ENCODE data around the gene WWC2.

Gene WWC2

DNA sequence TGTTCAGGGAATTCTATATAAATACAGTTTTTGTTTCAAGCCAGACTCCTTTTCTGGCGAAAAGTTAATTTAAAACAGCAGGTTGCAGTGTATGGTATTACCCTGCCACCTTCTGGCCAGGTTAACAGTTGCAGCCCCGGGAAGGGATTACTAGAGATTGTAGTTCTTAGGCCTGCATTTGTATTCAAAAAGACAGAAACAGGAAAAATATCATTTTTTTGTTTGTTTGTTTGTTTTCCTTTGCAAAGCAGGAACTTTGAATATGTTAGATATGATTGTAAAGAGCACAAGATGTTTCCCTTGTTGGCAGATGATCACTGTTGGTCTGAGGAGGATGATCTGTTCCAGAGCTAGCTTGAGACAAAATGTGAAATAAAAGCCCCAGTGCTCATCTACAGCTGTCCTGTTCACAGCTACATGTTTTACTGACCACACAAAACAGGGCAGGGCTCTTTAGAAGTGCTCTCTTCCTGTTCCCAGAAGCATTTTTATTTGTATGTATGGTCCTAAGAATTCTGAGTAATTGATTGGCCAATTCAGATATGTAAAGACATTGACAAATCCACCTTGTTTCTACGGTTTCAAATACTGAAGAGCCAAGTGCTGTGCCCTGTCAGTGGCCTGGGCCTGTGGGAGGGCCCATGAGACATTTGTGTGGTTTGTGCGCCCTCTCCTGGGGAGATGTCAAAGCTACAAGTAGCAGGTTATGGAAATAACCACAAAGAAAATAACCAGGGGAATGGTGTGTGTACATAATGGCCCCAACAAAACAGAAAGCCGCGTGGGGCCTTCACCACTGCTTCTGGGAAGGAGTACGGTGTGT, 163.1 kb downstream of the WWC2 start:
- peak; percentile 86 for DNase-seq

DNA sequence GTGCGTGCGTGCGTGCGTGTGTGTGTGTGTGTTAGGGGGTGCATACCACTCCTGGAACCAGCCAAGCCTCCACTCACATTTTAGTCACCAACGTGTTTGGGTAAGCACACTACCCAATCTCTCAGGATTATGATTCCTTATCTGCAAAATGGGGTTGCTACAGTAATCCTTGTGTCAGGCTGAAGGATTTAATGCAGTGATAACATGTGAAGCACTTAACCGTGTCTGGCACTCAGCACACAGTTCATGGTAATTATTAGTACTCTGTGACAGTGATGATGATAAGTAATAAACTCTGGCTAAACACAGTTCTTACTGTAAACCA, 163.7 kb downstream of the WWC2 start:
- no peak for DNase-seq

DNA sequence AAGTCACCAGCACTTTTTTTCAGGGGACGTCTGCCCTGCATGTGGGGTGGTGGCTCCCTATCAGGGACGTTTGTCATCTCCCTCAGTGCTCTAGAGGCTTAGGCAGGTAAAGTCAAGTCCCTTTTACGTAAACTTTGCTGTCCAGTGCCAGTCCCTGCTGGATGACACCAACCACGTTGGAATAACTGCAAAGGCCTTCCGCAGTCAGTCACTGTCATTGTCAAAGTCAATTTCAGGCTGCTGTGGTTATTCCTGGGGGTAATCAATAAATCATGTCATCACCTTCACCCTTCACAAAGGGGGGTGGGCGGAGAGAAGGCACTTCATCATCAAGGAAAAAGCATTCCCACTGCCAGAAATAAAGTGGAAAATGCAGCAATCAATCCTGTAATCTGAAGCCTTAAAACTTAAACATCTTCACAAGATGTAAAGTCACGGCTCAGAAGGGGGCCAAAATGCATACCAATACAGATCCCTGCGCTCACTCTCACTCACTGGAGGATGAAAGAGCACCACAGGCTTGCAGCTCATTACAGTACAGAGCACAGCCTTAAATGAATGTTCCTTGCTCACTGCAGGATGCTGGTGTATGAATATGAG, 164.8 kb downstream of the WWC2 start:
- no peak for DNase-seq

DNA sequence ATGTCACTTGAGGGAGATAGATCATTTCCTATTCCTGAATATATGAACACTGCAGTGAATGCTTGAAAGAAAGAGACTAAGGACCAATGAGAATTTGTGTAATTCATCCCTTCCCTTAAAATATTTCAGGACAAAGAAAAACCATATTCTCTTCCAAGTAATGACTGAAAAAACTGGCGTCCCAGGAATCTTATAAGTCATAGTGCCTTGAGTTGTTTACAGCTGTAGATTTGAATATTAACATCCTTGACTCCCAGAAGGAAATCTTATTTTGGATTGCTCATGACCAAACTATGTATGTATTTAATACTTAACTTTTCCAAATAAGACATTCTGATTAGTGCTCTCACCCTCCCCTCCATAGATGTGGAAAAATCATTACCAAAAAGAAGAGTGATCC, 165.6 kb downstream of the WWC2 start:
- no peak for DNase-seq

DNA sequence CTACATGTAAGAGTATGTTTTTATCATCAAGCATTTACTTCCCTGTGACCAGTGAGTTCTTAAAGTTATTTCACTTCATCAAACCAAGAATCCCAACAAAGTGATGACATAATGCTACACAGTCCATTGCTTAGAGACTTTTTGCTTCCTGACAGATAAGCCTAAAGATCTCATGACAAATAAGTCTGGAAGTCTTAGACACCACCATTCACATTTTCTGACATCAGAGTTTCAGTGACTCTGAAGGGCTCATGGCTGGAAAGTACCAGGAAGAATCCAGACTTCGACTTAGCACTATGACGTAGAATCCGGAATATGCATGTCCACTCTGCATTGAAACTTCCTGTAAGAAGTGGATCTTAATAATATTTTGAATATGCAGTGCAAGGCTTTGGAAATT, 167.3 kb downstream of the WWC2 start:
- DNase-seq = no peak

DNA sequence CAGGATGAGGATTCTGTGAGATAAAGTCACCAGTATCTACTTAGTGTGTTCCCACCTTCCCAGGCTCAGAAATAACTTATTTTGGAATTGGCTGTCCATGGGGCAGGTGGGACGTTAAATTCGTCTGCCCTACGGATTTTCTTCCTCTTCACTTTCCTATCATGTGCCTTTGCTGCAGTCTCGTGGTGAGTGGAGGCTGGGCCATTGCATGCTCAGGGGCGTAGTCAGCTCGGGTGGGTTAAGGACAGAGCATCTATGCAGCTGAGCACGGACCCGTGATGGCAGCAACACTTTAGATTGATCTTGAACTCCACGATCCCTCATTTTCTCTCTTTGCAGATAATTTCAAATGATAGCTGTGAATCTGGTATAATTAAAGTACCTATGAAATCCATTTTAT, 169.5 kb downstream of the WWC2 start:
- DNase-seq = no peak

DNA sequence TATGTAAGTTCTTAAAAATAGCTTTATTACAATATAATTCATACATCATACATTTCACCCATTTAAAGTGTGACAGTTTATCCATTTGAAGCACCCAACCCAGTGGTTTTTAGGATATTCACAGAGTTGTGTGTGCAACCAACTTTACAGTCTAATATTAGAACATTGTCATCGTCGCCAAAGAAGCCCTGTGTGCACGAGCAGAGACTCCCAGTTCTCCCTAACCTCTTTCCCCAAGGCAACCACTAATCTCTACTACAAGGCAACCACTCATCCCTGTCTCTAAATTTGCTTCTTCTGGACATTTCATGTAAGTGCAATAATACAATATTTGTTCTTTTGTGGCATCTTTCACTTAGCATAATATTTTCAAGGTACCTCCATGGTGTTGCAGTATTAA, 173.3 kb downstream of the WWC2 start:
- DNase-seq = no peak

DNA sequence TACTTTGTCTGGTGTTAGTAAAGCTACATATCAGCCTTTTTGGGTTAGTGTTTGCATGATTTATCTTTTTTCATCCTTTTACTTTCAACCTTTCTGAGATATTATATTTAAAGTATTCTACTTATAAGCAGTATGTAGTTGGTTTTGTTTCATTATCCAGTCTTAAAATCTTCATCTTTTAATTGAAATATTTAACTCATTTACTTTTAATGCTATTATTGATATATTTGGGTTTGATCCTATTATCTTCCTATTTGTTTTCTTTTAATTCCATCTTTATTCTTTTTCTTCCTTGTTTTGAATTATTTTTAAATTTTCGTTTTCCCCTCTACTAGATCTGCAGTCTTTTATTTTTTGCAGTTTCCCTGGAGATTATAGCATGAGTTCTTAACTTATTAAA, 177.0 kb downstream of the WWC2 start:
- DNase-seq = no peak

DNA sequence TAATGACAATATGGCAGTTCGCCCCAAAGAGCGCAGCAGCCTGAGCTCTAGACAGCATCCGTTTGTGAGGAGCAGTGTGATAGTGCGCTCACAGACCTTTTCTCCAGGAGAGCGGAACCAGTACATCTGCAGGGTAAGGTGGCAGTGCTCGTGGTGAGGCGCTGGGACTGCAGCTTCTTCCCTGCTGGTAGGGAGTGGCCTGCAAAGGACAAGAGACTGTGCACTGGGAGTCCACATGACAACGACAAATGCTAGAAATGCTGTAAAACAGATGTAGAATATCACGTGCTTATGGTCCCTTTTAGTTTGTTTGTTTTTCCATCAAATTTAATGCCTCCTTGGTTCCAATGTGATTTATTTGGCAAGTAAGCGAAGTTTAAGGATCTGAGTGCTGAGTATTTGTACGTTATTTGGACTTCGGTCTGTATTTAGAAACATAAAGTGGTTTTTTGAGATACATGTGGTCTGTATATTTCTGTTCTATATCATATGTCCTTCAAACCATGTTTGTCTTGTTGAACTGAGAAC, 185.3 kb downstream of the WWC2 start:
- DNase-seq = no peak

DNA sequence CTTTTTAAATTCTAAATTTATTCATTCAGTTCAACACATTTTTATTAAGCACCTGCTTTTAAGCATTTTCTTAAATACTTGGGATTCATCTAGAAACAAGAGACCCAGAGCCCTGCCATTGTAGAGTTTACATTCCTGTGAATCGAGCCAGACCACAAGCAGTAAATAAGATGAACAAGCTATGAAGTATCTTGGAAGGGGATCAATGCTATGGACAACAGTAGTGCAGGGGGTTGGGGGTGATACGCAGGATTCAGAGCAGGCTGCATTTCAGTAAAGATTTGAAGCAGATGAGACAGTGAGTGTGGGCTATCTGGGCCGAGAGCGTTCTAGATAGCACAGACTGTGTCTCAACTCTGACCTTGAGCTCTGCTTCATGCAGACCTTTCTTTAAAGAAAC, 185.9 kb downstream of the WWC2 start:
- no peak for DNase-seq

DNA sequence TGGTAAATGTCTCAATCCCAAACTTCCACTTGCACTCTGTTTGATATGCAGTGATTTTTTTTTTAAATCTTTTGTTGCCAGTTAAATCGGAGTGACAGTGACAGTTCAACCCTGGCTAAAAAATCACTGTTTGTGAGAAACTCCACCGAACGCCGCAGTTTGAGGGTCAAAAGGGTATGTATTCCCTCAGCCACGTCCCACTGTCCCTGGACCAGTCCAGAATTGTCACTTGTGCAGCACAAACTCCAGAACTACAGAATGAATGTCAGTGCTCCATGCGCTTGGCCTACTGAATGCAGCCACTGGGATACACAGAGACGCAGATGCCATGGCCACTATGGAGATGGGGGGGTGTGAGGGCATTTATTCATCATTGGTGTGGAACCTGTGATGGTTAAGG, 186.8 kb downstream of the WWC2 start:
- no peak for DNase-seq

DNA sequence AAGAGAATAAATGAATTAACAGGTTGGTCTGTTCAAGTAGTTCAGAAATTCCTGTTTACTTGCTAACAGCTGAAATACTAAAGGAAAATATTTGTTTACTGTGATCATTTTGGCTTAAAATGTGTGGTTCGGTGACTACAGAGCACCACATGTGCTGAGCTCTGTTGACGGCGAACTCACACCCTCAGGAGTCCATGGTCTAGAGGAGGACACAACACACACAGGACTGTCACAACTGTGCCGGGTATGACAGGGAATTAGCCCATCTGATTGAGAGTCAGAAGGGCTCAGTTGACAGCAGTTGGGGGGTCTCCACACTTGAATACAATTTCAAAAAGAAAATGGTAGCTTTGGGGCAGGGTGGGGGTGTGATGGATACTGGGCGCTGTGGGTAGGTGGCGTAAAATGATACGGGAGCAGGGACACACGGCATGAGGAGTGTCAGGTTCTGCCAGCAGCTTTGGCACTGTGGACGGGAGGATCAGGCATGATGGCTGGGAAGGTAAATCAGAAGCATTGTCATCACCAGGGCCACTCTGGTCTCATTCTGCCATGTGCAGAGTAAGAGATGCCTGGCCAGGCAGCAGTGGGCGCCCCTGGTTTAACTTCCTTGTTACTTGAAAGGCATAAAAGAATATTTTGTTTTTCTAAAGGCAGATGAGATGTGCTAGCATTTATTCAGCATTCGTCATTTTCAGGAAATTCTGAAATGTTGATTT, 187.7 kb downstream of the WWC2 start:
- DNase-seq = no peak

DNA sequence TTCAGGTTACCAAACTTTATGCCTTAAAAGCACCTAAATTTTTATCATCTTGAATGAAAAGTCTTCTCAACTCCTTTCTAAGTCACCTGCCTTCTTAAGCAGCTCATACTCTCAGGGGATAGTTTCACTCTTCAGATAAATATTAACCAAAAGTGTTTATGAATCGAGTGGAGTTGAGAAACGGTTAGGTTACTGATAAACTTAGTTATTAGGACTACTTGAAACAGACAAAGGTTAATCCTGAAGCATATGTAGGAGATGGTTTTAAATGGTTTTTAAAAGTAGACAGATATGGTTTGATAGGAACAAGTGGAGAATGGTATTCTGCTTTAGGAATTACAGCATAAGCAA, 188.2 kb downstream of the WWC2 start:
- DNase-seq = no peak

DNA sequence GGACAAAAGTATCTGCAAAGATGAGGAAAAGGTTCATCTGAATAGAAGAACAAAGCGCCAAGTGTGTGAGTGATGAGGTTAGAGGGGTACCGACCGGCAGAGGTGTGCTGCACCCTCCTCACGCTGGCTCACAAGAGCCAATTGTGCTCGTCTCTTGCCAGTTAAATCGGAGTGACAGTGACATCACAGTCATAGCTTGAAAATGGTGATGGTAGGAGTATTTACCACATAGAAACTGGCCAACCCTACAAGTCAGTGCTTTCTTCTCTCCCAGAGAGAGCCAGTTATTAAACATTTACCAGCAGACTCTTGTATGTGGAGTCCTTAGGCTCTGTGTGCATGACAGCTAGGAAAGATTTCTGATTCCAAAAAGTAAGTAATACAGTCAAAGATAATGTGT, 188.6 kb downstream of the WWC2 start:
- DNase-seq = no peak

DNA sequence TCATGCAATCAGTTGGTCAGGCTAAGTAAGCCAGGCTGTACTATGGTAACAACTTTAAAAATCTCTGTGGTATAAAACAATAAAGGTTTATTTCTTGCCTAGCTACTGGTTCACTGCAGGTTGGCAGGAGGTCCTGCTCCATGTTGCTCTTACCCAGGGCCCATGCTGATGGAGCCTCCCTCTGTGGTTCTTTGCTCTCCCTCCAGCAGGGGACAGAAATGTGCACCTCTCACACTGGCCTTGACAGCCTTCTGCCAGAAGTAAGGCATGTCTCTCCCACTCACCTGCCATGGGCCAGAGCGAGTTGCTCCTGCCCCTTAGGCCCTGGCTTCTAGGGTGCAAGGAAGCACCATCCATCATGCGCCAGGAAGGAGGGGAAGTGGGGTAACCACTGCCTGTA, 189.9 kb downstream of the WWC2 start:
- no peak for DNase-seq

DNA sequence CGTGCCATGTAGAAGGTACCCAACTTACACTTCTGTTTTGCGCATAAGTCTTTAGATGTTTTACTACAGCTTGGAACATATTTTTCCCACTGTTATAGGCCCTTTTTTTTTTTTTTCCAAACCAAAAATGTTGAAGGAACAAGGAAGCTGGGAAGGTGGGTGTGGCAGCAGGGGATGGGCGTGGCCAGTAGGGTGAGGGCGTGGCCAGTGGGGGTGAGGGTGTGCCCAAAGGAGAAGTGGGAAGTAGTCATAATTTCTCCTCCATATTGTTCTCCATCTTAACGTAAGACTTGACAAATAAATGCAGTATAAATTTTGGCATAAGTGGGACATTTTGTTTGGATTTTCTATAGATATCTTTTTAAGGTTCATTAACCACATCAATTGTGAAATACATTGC, 190.6 kb downstream of the WWC2 start:
- peak; percentile 8 for DNase-seq

DNA sequence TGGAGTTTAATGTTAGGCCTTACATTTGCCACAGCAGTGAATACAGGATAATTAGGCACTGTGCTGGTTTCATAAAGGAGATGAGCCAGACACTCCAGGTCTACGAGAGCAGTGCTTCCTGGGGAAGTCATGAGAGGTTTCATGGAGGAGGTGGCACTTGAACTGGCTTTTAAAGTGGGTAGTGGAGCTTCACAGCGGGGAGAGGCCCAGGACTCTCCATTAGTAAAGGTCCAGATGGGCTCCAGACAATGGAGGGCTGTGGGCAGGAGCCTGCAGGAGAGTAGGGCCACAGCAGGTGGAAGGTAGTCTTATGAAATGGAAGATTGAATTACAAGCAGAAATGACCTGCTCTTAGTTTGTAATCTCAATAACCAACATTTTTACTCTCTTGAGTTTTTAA, 192.0 kb downstream of the WWC2 start:
- DNase-seq = no peak

DNA sequence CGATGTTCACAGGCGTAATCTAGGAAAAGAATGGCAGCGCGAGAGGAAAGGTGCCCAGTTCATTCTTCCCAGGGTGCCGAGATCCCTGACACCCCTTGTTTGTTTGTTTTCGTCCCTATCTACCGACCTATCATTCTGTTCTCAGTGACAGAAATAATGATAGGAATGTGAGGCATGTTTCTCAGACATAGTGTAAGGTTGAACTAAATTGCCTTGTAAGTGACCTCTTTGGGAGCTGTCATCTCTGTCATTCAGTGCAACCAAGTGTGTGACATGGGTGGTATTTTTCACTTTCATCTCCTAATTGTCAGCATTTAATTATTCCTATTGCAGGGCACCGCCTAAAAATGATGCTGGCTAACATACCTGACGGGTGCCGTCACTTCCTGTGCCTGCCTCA, 196.7 kb downstream of the WWC2 start:
- no peak for DNase-seq

DNA sequence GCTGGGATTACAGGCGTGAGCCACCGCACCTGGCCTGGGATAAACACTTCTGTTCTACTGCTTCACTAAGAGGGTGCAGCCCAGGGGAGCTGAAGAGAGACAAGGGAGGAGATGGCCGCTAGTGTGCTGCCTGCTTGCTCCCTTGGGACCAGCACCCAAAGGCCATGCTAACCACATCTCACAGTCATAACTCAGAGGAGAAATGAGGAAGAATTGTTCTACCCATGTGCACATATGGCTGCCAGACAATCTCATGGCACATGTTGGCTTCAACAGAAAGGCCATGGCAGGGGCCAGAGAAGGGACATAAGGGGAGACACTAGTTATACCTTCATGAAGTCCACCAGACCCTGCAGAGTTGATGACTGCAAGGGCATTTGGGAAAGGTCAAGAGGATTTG, 198.6 kb downstream of the WWC2 start:
- DNase-seq = no peak

DNA sequence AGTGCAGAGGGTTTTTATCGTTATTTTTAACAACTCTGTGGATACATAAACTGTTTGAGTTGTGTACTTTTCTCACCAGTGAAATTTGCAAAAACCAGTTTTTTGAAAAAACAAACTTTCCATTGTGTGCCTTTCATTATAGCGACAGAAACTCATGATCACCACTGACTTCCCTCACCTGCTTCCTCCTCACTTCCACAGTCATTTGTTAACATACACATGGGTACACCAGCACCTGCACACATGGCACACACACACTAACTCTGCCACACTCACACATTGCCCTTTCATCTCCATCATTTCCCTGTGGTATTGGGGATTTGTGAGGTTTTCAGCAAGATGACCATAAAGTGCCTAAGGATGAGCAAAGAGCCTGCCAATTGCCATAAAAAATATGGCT, 200.4 kb downstream of the WWC2 start:
- DNase-seq = no peak

DNA sequence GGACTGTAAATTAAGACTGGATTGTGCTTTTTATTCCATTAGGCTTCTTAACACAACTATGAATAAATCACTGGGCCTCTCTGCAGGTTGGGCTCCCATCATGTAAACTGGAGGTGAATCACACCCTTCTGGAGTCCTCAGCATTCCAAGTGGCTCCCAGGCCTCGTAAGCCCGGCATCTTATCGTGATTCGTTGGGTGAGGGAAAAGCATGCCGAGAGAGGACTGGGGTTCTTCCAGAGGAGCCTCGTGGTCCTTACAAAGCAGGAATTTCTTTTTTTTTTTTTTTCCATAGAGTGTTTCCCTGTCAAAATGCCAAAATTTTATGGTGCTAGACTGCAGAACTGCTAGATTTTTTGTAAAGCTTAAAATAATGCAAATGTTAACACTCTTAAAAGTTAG, 201.0 kb downstream of the WWC2 start:
- no peak for DNase-seq

DNA sequence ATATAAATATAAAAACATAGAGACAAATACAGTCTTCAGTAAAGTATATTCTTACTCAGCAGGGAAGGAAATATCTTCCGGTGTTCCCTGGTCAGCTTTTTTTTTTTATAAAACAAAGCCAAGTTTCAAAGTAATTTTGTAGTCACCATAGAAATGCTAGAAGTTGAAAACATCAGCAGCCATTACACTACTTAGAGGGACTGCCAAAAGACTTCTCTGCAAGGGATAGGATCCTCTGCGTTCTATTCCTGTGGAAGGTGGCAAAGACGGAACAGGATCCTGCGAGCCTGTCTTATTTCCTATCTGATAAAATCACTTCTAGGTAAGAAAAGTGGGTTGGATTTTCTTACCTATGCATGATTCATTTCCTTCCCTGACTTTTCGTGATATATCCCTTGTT, 201.6 kb downstream of the WWC2 start:
- DNase-seq = no peak

DNA sequence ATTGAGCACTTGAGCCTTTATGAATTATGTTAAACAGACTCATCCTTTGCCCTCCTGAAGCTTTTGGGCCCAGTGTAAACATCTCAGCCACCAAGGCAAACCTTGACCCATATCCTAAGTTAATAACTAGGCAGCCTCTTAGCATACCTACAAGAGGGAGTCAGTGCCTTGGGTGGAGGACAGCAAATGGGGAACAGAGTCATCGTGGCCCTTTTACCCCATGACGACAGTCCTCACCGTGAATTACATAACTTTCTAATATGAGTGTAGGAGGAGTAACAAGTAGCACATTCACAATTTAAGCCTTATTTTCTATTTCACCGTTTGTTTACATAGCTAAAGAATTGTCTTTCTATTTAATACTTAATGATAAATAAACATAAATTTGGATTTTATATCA, 204.2 kb downstream of the WWC2 start:
- DNase-seq = no peak

DNA sequence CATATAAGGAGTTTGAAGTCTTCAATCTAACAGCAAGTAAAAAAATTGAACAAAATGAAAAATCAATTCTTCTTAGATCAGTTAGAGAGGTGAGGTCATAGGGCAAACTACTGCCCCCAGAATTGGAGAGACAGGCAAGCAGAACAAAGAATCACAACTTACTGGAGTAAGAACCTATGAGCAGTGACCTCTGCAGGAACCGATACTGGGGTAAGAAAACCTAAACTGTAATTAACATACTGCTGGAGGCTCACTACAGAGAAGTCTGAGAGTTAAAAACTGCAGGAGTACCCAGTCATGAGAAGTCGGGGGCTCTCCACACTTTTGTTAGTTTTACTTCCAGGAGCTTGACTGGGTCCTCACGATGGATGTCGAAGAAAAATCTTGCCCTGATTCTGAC, 205.0 kb downstream of the WWC2 start:
- no peak for DNase-seq

All from stimulated activated CD4-positive, alpha-beta T cell treated with anti-CD3 and anti-CD28 coated beads, Interleukin-15, amount 100 ng/mL, for 24 hours (primary cell).